ENCODE measurements around the gene PDSS1.
"Not testable (repeated sequence)": the region's sequence is repeated elsewhere in the genome, so short reads cannot be mapped to it uniquely, and the experiment has no call there.

PDSS1 gene

DNA sequence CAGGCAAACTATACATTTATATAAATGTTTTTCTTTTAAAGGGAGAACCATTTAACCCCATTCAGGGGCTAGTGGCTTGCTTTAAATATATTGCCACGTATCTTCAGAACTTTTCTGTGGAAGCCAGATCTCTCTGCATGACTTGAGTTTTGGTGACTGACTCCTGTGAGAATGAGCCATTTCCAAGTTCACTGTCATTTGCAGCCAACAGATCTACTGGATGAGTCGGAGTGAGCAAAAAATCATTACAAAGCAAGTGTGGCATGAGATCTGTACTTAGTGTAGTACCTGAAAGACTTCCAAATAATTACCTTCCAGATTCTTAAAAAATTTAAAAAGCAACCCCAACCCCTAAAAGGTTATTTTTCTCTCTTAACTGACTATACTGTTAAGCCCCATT is 45.6 kb downstream of the PDSS1 start:
- DNase-seq = no peak

DNA sequence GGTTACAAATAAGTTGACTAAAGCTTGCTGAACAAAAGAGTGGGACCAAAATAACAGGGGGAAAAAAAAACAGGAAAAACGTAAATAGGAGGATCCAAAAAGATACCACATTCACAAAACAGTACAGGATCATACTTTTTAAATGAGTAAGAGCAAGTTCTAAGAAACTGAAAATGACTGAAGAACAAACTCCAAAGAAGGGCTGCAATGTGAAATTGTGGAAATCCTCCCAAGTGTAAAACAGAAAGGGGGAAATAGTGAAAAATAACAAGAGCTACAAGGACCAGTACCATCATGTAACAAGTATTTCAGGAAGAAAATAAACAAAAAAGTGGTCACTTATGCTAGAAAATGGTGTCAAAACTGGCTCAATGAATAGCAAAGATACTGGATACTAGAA is 46.3 kb downstream of the PDSS1 start:
- no peak for DNase-seq

DNA sequence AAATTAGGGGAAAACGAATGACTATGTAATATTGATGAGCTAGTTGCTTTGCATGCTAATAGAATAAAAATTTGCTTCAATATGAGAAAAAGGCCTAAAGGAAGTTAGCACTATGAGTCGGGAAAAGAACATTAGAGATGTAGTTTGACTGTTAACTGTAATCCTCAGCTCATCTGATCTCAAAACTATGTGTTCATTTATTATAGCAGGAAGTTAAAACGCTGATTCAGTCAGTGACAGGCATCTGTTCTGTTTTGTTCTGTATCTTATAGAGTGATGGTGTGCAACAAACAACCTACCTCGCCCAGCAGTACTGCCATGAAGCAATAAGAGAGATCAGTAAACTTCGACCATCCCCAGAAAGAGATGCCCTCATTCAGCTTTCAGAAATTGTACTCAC is 48.6 kb downstream of the PDSS1 start:
- DNase-seq = no peak

DNA sequence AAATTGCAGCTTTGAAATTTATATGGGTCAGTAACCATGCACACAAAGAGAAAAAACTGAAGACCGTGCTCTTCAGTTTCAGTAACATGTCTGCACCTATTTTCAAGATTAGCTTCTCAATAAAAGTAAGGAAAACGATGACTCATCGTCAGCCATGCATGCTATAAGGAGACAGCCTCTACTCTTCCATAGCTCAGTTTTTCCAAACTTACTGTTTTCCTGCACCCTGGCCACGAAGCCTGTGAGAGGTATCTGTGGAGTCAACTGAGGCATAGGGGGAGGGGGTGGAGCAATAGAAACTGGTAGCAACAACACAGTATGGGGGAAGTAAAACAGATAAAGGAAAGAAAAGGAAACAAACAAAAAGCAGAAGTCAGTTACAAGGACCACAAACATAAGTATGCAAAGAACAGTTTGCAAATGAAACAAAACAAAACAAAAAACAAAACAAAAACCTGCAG is 58.0 kb downstream of the PDSS1 start:
- no peak for DNase-seq

DNA sequence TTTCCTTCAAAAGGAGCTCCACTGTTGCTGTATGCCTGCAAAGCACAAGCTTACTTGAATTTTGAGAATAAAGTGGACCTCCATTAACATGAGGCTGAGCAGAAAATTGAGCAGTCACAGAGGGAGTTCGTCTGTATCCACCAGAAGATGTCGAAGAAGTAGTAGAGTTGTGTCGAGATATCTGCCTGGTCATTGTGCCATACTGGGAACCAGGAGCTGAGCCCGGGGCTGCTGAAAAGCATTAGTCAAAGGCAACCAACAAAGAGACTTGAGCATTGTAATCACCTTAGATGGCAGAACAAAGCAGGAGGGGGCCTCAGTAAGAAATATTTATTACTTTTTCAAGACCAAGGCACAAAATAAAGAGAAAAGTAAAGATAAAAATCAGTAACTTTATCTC is 61.5 kb downstream of the PDSS1 start:
- no peak for DNase-seq

DNA sequence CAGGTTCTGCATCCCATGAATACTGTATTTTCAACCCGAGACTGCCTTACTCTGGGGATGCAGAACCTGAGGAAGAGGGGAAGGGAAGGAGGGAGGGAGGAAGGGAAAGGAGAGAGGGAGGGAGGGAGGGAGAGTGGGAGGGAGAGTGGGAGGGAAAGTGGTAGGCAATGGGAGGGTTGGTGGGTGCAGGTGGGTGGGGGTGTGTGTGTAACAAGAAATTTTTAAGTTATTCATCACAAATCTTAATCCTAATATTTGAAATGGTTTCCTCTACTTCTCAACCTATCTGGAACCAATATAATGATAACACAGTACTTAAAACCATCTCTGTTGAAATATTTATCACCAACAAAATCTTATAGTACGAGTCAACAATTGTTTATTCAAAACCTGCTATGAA is 68.0 kb downstream of the PDSS1 start:
- DNase-seq = no peak

DNA sequence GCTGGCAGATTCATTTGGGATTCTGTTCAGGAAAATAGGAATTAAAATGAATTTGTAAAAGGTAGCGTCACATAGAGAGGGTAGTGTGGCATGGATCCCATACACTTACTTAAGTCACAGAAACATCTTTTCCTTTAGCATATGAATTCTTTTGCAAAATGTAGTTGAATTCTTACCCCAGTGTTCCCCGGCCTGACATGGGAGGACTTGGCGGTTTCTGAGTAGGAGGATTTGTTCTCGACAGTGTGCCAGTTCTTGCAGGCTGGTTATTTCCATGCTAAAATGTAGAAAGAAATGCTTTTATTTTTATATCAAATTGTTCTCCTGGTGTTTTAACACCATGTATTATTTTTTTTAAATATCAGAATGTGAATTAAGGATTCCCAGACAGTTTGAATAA is 72.6 kb downstream of the PDSS1 start:
- DNase-seq = peak in 1 of 2 donors; percentile 58

DNA sequence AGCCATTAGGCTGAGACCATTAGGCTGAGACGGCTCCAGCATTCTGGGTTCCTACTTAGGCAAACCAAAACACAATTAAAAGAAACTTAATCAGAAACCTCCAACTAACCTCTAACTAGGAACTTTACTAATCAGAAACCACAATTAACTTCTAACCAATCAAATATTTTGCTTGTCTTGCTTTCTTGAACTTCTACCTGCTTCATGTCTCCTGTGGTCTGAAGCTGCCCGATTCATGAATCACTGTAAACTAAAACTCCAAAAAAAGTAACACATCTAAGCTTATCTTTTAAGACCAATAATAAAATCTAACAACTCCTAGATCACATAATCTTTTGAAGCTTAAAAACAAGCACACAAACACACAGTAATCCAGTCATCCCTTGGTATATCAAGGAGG is 76.1 kb downstream of the PDSS1 start:
- no peak for DNase-seq

DNA sequence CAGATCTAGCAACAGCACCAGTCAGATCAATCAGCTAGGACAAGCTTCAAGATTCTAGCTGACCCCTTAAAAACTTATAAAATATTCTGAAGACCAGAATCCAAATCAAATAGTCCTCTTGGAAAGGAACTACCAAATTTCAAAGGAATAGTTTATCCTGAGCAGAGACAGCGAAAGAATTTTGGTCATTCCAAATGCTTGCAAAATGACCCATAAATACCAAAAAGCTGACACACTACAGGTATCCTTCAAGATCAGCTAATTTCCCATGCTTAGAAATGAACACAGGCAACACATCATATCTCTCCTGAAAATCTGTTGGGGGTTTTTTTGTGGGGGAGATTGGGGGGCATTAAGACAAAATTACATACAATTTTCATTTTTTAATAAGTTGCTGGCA is 78.8 kb downstream of the PDSS1 start:
- no peak for DNase-seq

DNA sequence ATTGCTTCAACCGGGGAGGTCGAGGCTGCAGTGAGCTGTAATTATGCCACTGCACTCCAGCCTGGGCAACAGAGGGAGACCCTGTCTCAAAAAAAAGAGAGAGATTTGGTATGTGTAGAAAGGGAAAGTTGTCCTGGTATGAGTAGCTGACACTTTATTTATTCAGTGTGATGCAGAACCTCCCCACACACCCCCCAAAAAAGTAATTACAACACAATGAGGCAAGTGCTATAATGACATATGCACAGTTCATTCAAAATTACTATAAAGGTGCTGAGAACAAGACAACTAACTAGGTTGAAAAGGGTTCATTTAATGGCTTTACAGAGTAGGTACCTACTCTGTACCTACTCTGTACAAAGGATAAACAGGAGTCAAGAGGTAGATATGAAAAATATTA is 80.2 kb downstream of the PDSS1 start:
- DNase-seq = no peak

DNA sequence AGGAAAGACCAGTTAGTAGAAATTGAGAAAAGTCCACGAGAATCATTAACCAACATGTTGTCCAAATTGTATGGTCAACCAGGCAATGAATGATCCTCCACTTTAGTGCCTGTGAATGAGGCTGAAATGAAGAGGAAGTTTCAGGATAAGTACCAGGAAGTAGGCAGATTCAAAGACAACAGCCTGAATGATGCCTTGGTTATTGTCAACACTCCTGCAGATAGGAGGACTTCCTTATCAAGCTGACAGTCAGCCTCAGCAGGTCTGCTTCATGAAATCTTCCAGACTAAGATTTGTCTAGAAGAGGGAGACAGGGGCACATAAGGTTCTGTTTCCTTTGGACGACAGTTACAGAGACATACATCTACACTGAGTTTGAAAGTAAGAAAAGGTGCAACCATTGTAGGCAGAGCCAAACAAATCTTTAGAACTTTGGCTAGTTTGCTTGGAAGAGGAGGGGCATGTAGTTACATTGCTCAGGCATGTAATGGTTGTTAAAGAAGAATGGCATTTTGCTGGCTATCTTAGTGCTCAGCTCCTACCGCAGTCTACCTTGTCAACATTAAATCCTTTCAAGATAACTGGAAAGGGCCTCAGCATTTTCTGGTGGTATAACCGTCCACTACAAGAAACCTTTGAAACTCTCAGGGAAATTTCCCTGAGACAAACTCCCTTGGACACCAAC is 81.8 kb downstream of the PDSS1 start:
- DNase-seq = no peak

DNA sequence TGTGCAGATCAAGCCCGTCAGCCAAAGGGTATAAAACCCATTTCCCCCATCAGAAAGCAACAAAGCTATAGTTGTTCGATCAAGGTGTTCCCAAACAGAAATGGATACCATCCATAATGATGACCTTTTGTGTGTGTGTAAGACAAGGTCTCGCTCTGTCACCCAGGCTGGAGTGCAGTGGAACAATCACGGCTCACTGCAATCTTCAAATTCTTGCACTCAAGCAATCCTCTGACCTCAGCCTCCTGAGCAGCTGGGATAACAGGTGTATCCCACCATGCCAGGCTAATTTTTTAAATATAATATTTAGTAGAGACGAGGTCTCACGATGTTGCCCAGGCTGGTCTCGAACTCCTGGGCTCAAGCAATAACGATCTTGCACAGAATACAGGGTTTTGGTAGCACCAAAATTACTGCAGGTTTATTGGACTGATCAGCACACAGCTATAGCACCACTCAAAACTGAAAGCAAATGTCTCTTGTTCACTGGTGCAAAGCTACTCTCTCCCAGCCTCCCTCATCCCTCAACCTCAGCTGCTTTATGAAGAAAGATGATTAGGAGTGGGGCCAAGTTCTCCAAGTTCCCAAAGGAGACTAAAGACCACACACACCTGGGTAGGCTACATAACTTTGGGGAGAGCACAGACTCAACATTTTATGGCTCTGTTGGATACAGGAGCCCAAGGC is 82.7 kb downstream of the PDSS1 start:
- DNase-seq = no peak

DNA sequence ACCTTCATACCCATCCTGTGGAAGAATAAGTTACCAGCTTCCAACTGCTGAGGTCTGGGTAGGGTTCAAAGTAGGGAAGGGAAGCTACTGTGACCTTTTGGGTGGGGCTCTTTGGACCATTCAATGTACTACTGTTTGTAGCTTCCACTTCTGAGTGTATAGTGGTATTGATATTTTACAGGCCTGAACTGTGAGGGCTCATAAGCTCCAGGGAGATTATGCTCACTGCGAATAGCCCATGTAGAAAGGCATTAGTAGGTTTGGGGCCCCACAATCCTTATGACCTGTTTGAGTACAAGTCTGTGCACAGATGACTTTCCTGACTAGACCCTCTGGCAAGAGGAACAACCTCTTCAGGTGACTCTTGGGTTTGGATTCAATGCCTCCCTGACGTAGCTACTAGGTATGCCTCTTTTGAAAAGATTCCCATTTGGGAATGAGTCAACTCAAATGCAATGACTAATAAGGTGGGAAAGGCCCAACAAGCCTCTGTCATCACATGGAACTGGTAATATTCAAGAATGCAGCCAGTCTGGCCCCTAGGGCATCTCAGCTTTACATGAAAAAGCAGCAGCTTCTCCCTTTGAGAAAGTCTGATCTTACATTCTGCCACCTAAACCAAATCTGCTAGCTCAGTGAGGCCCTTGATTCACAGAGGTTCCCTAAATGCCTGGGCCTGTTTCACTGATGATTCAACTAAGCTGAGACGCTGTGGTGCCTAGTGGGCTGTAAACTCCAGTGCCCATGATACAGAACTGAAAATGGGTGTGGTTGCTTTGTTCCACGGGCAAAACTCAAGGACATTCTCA is 83.5 kb downstream of the PDSS1 start:
- no peak for DNase-seq

DNA sequence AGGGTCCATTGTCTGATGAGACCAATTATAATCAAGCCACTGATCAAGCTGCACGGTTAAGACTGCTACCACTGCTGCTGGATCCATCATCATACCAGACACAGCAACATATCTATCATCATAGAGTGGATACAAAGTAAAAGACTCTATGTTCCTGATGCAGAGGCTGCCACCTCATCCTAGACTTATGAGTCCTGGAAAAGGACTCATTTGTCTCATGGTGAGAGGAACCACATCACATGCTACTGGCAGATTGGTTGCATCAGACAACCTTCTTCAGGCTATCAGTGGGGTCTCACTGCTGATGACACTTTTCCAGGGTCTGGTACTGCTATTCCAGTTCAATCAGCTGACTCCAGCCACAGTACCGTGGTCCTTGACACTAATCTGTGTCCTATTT is 84.3 kb downstream of the PDSS1 start:
- DNase-seq = no peak

DNA sequence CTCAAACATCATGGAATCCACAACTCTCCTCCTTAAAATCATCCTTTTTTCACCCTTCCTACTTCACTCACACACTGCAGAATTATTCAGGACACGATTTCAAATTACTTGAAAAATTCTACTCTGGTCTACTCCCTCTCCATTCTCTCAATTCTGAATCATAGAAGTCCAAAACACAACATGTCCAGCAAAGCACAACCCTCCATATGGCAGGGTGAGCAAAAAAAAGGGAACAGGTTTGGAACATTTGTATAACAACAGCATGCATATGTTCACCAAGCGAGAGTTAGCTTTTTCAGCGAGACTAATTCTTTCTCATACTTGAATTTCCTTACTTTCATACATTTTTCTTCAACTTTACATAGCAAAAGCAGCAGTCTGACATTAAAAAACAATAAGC is 89.9 kb downstream of the PDSS1 start:
- no peak for DNase-seq

DNA sequence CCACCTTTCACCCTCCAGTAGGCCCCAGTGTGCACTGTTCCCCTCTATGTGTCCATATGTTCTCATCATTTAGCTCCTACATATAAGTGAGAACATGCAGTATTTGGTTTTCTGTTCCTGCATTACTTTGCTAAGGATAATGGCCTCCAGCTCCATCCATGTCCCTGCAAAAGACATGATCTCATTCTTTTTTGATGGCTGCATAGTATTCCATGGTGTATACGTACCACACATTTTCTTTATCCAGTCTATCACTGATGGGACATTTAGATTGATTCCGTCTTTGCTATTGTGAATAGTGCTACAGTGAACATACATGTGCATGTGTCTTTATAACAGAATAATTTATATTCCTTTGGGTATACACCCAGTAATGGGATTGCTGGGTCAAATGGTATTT is 92.3 kb downstream of the PDSS1 start:
- not testable (repeated sequence) for DNase-seq

DNA sequence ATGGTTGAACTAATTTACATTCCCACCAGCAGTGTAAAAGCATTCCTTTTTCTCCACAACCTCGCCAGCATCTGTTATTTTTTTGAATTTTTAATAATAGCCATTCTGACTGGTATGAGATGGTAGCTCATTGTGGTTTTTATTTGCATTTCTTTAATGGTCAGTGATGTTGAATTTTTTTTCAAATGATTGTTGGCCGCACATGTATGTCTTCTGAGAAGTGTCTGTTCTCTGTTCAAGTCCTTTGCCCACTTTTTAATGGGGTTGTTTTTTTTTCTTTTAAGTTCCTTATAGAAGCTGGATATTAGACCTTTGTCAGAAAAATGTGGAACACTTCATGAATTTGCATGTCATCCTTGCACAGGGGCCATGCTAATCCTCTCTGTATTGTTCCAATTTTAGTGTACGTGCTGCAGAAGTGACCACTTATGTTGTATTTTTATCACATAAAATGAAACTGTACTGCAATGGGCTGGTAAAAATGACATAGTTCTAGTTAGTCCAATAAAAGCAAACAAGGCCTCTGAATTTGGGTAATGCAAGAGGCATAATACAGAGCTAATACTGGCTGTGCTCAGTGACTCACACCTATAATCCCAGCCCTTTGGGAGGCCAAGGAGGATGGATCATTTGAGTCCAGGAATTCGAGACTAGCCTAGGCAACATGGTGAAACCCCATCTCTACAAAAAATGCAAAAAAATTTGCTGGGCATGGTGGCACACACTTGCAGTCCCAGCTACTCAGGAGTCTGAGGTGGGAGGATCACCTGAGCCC is 92.9 kb downstream of the PDSS1 start:
- DNase-seq = no peak

DNA sequence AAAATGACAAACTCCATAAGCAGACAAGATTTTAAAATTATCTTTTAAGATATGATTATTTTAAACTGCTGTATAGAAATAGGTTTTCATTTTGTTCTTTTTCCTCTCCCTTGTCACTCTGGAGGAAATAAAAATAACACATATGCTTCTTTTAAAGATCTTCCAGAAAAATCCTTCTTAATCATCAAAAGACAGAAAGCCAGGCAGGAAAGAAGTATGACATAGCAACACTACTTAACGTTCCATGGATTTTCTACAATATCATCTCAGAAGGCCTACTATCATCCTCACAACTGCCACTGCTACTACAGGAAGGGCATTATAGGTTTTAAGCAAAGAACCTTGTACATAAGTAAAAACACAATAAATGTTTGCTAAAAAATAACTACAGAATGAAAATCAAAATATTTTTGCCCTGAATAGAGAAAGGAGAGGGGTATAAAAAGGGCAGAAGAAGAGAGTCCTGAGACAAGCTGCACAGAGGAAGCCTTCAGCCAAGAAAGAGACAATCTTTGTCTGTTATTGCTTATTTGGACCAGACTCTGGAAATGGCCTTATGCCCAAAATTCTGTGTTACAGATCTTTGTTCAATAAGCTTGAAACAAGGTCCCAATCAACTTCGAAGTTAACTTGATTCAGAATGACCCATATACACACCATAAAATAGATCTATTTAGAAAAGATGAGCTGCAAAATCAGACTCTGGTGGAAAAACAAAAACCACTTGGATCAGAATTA is 95.4 kb downstream of the PDSS1 start:
- peak in 1 of 2 donors; percentile 43 for DNase-seq
